ENCODE results near the gene PRKCZ.

- no peak for TF ChIP-seq CTCF (IDR thresholded peaks at IDR 0.05)
- TF ChIP-seq ZFX (IDR thresholded peaks at IDR 0.05; ENCODE audit: borderline replicate concordance), result no peak
Measured at GRCh38 chr1:2152954-2153353, 102.7 kb downstream of the PRKCZ start.
